SK-N-SH treated with all-trans-retinoic acid at 6 μM for 48 hours (cell line): ENCODE measurements around the gene ZNF778.

Source experiments
- ATAC-seq: fragments of 200-7000 bp; cut with Tn5 transposase; 3 replicates; pipeline ENCODE4 v1.9.1; 2020; ENCODE audit warnings: mild to moderate bottlenecking, moderate library complexity
- ARNTL ChIP-seq: fragments of 450-650 bp; formaldehyde crosslinking; IDR thresholded peaks from 2 replicates; pipeline ENCODE4 v1.5.0; 2020; ENCODE audit warnings: low read depth, mild to moderate bottlenecking, moderate library complexity, borderline replicate concordance
- BACH2 ChIP-seq: fragments of 250-450 bp; sonication (Bioruptor Pico); IDR thresholded peaks from 2 replicates; pipeline ENCODE4 v1.9.0; 2021; ENCODE audit warnings: mild to moderate bottlenecking, borderline replicate concordance
- ESRRG ChIP-seq: fragments of 250-450 bp; sonication (Bioruptor Pico); IDR thresholded peaks from 2 replicates; pipeline ENCODE4 v1.6.1; 2021; ENCODE audit warnings: mild to moderate bottlenecking
- OSR1 ChIP-seq: fragments of 250-450 bp; sonication (Bioruptor Pico); IDR thresholded peaks from 2 replicates; pipeline ENCODE4 v1.8.0; 2022; ENCODE audit warnings: moderate library complexity, mild to moderate bottlenecking, inconsistent platforms
- PPARA ChIP-seq: fragments of 250-450 bp; sonication (Bioruptor Pico); IDR thresholded peaks from 2 replicates; pipeline ENCODE4 v1.5.0; 2020; ENCODE audit warnings: mild to moderate bottlenecking, borderline replicate concordance
- RARB ChIP-seq: fragments of 250-450 bp; sonication (Bioruptor Pico); IDR thresholded peaks from 2 replicates; pipeline ENCODE4 v1.8.0; 2021; ENCODE audit warnings: mild to moderate bottlenecking, moderate library complexity
- TCF4 ChIP-seq: fragments of 250-450 bp; sonication (Bioruptor Pico); IDR thresholded peaks from 2 replicates; pipeline ENCODE4 v1.8.0; 2021; ENCODE audit warnings: mild to moderate bottlenecking, moderate library complexity, borderline replicate concordance
- TOX ChIP-seq: fragments of 250-450 bp; sonication (Bioruptor Pico); IDR thresholded peaks from 2 replicates; pipeline ENCODE4 v1.8.0; 2021; ENCODE audit warnings: mild to moderate bottlenecking, moderate library complexity, borderline replicate concordance
- ZC3H10 ChIP-seq: fragments of 250-450 bp; sonication (Bioruptor Pico); IDR thresholded peaks from 2 replicates; pipeline ENCODE4 v1.5.1; 2021; ENCODE audit warnings: mild to moderate bottlenecking, moderate library complexity
- ZFP3 ChIP-seq: fragments of 250-450 bp; sonication (Bioruptor Pico); IDR thresholded peaks from 2 replicates; pipeline ENCODE4 v1.5.0; 2020; ENCODE audit warnings: mild to moderate bottlenecking, moderate library complexity
- ZFP30 ChIP-seq: fragments of 450-650 bp; formaldehyde crosslinking; IDR thresholded peaks from 2 replicates; pipeline ENCODE4 v1.5.0; 2022; ENCODE audit warnings: mild to moderate bottlenecking, moderate library complexity
- ZNF565 ChIP-seq: fragments of 450-650 bp; formaldehyde crosslinking; conservative IDR thresholded peaks from 2 replicates; pipeline ENCODE4 v1.5.0; 2020; ENCODE audit warnings: low read depth, mild to moderate bottlenecking, moderate library complexity
- ZNF70 ChIP-seq: fragments of 450-650 bp; formaldehyde crosslinking; IDR thresholded peaks from 2 replicates; pipeline ENCODE4 v1.5.0; 2020; ENCODE audit warnings: mild to moderate bottlenecking, moderate library complexity
- ZNF8 ChIP-seq: fragments of 450-650 bp; formaldehyde crosslinking; IDR thresholded peaks from 2 replicates; pipeline ENCODE4 v1.5.0; 2020; ENCODE audit warnings: mild to moderate bottlenecking, moderate library complexity
- TF ChIP-seq, protein P1 (sequence below): fragments of 250-450 bp; sonication (Bioruptor Pico); IDR thresholded peaks from 2 replicates; pipeline ENCODE4 v1.8.0; 2021; ENCODE audit warnings: low read depth, mild to moderate bottlenecking, moderate library complexity, borderline replicate concordance
- TF ChIP-seq, protein P2 (sequence below): fragments of 250-450 bp; sonication (Bioruptor Pico); IDR thresholded peaks from 2 replicates; pipeline ENCODE4 v1.8.0; 2020; ENCODE audit warnings: mild to moderate bottlenecking, moderate library complexity, borderline replicate concordance
- TF ChIP-seq, protein P3 (sequence below): fragments of 250-450 bp; sonication (Bioruptor Pico); IDR thresholded peaks from 2 replicates; pipeline ENCODE4 v1.5.1; 2021; ENCODE audit warnings: mild to moderate bottlenecking, moderate library complexity
- TF ChIP-seq, protein P4 (sequence below): fragments of 250-450 bp; sonication (Bioruptor Pico); IDR thresholded peaks from 2 replicates; pipeline ENCODE4 v1.5.1; 2020; ENCODE audit warnings: low read depth, mild to moderate bottlenecking, moderate library complexity

Gene ZNF778

DNA sequence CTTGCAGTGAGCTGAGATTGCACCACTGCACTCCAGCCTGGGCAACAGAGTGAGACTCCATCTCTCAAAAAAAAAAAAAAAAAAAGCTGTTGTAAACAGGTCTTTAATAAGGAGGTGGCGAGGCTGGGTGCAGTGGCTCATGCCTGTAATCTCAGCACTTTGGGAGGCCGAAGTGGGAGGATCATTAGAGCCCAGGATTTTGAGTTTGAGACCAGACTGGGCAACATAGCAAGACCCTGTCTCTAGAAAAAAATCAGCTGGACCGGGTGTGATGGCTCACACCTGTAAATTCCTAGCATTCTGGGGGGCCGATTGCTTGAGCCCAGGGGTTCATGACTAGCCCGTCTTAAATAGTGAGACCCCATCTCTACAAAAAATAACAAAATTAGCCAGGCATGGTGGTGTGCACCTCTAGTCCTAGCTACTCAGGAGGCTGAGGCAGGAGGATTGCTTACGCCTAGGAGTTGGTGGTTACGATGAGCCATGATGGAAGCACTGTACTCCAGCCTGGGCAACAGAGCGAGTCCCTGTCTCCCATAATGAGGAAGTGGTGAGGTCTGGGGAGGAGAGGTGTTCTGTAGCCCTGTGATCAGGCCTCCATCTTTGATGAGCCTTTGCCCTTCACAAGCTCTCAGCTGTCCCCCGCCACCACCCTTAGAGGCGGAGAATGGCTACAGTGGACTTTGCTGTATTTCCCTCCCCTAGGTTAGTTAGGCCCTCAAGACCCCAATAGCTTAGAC lies 36.2 kb downstream of the ZNF778 start:
- no peak for ATAC-seq
- TF ChIP-seq, protein P1, sequence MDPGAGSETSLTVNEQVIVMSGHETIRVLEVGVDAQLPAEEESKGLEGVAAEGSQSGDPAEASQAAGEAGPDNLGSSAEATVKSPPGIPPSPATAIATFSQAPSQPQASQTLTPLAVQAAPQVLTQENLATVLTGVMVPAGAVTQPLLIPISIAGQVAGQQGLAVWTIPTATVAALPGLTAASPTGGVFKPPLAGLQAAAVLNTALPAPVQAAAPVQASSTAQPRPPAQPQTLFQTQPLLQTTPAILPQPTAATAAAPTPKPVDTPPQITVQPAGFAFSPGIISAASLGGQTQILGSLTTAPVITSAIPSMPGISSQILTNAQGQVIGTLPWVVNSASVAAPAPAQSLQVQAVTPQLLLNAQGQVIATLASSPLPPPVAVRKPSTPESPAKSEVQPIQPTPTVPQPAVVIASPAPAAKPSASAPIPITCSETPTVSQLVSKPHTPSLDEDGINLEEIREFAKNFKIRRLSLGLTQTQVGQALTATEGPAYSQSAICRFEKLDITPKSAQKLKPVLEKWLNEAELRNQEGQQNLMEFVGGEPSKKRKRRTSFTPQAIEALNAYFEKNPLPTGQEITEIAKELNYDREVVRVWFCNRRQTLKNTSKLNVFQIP (CRISPR knock-in tag): no peak
- TF ChIP-seq TOX (CRISPR knock-in tag) (no peak), ESRRG (CRISPR knock-in tag) (no peak), BACH2 (CRISPR knock-in tag) (no peak), ARNTL (CRISPR knock-in tag) (no peak), ZNF565 (CRISPR knock-in tag) (no peak), ZNF8 (CRISPR knock-in tag) (no peak), ZFP30 (CRISPR knock-in tag) (no peak), ZNF70 (no peak), OSR1 (CRISPR knock-in tag) (no peak), ZFP3 (CRISPR knock-in tag) (no peak), PPARA (CRISPR knock-in tag) (no peak)
- TF ChIP-seq, protein P2, sequence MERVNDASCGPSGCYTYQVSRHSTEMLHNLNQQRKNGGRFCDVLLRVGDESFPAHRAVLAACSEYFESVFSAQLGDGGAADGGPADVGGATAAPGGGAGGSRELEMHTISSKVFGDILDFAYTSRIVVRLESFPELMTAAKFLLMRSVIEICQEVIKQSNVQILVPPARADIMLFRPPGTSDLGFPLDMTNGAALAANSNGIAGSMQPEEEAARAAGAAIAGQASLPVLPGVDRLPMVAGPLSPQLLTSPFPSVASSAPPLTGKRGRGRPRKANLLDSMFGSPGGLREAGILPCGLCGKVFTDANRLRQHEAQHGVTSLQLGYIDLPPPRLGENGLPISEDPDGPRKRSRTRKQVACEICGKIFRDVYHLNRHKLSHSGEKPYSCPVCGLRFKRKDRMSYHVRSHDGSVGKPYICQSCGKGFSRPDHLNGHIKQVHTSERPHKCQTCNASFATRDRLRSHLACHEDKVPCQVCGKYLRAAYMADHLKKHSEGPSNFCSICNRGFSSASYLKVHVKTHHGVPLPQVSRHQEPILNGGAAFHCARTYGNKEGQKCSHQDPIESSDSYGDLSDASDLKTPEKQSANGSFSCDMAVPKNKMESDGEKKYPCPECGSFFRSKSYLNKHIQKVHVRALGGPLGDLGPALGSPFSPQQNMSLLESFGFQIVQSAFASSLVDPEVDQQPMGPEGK: no peak
- TF ChIP-seq, protein P3, sequence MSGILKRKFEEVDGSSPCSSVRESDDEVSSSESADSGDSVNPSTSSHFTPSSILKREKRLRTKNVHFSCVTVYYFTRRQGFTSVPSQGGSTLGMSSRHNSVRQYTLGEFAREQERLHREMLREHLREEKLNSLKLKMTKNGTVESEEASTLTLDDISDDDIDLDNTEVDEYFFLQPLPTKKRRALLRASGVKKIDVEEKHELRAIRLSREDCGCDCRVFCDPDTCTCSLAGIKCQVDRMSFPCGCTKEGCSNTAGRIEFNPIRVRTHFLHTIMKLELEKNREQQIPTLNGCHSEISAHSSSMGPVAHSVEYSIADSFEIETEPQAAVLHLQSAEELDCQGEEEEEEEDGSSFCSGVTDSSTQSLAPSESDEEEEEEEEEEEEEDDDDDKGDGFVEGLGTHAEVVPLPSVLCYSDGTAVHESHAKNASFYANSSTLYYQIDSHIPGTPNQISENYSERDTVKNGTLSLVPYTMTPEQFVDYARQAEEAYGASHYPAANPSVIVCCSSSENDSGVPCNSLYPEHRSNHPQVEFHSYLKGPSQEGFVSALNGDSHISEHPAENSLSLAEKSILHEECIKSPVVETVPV (CRISPR knock-in tag): no peak

DNA sequence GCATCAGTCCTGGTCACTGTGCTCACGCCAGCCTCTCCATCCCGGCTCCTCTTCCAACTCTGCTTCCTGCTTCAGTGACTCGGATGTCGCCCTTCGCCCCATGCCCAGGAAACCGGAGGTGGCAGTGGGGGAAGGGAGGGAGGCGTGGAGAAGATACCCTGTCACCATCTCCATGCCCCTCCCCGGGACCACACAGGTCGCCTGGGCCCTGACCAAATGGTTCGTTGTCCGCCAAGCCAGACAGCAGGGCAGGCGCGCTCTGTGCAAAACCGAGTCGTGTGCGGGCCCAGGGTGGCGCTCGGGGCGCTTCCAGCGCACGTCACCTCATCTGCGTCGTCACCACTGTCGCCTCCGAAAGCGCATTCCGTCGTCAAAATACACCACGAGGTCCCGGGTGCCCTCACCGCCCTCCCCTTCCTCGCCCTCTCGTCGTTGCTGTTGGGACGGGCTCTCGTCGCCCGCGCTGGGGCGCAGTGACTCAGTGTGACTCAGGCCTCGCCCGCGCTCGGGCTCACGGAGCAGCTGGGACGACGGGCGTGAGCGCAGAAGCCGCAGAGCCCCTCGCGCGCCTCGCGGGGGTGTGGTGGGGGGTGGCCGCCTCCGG lies 39.2 kb downstream of the ZNF778 start:
- ATAC-seq: peak; percentile 60
- TF ChIP-seq ZC3H10 (CRISPR knock-in tag) (no peak), ZFP30 (CRISPR knock-in tag) (no peak), ZNF8 (CRISPR knock-in tag) (no peak), RARB (CRISPR knock-in tag) (no peak), ESRRG (CRISPR knock-in tag) (no peak), ZFP3 (CRISPR knock-in tag) (no peak), TCF4 (CRISPR knock-in tag) (no peak), TOX (CRISPR knock-in tag) (no peak)
- TF ChIP-seq, protein P1 (CRISPR knock-in tag): no peak
- TF ChIP-seq, protein P2: no peak
- TF ChIP-seq, protein P4, sequence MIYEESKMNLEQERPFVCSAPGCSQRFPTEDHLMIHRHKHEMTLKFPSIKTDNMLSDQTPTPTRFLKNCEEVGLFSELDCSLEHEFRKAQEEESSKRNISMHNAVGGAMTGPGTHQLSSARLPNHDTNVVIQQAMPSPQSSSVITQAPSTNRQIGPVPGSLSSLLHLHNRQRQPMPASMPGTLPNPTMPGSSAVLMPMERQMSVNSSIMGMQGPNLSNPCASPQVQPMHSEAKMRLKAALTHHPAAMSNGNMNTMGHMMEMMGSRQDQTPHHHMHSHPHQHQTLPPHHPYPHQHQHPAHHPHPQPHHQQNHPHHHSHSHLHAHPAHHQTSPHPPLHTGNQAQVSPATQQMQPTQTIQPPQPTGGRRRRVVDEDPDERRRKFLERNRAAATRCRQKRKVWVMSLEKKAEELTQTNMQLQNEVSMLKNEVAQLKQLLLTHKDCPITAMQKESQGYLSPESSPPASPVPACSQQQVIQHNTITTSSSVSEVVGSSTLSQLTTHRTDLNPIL (CRISPR knock-in tag): no peak
